NCI-H345 treated with DMSO at 0.1 percent for 48 hours (cell line): ENCODE results near the gene DSG3.
A peak's percentile ranks its signal among the peaks of the same experiment; 100 is the strongest.
"Not testable (repeated sequence)": the region's sequence is repeated elsewhere in the genome, so short reads cannot be mapped to it uniquely, and the experiment has no call there.

Experiments
- DNase-seq: peaks from one replicate; lab custom pipeline; 2025; ENCODE audit not compliant: unreplicated experiment; lab: John Stamatoyannopoulos, UW

DSG3 gene

GRCh38 chr18:31491586-31491985 lies 44.0 kb downstream of the DSG3 start:
- DNase-seq = no peak

- no peak for DNase-seq
Measured at GRCh38 chr18:31492671-31493070, 45.1 kb downstream of the DSG3 start.

GRCh38 chr18:31493171-31493570 lies 45.6 kb downstream of the DSG3 start:
- DNase-seq = no peak

GRCh38 chr18:31493941-31494340 lies 46.4 kb downstream of the DSG3 start:
- DNase-seq = no peak

- not testable (repeated sequence) for DNase-seq
Measured at GRCh38 chr18:31494705-31495244, 47.2 kb downstream of the DSG3 start.

- no peak for DNase-seq
Measured at GRCh38 chr18:31497404-31497835, 49.9 kb downstream of the DSG3 start.

GRCh38 chr18:31497836-31498573 lies 50.5 kb downstream of the DSG3 start, which contains the start of gene DSG2:
DSG2 (plus strand) TSS chr18:31498177; CDS start chr18:31498252, 75 bp downstream.
- DNase-seq = peak; percentile 43

GRCh38 chr18:31498574-31499524 lies 51.3 kb downstream of the DSG3 start:
- peak; percentile 15 for DNase-seq

- DNase-seq = no peak
Measured at GRCh38 chr18:31500051-31500688, 52.6 kb downstream of the DSG3 start.

GRCh38 chr18:31503011-31503410 lies 55.5 kb downstream of the DSG3 start:
- DNase-seq = no peak

GRCh38 chr18:31504455-31505147 lies 57.1 kb downstream of the DSG3 start:
- no peak for DNase-seq

- DNase-seq = no peak
Measured at GRCh38 chr18:31505156-31505555, 57.6 kb downstream of the DSG3 start.

- DNase-seq = no peak
Measured at GRCh38 chr18:31506024-31506742, 58.6 kb downstream of the DSG3 start.

GRCh38 chr18:31507124-31507523 lies 59.6 kb downstream of the DSG3 start:
- not testable (repeated sequence) for DNase-seq

GRCh38 chr18:31508781-31509180 lies 61.2 kb downstream of the DSG3 start:
- no peak for DNase-seq

GRCh38 chr18:31509571-31509970 lies 62.0 kb downstream of the DSG3 start:
- no peak for DNase-seq

- no peak for DNase-seq
Measured at GRCh38 chr18:31510319-31510718, 62.8 kb downstream of the DSG3 start.

- DNase-seq = no peak
Measured at GRCh38 chr18:31511098-31511497, 63.6 kb downstream of the DSG3 start.

- no peak for DNase-seq
Measured at GRCh38 chr18:31512203-31512764, 64.7 kb downstream of the DSG3 start.
